NCI-H1694 (cell line): ENCODE measurements around the gene KIR3DL2.
"Not testable (repeated sequence)": the region's sequence is repeated elsewhere in the genome, so short reads cannot be mapped to it uniquely, and the experiment has no call there.

Experiments used
- DNase-seq: peaks from one replicate; lab custom pipeline; 2025; lab: John Stamatoyannopoulos, UW

Gene KIR3DL2

GRCh38 chr19:54871696-54872095 lies 21.5 kb downstream of the KIR3DL2 start:
- DNase-seq: no peak

- no peak for DNase-seq
Measured at GRCh38 chr19:54873990-54874389, 23.7 kb downstream of the KIR3DL2 start, which contains the start of gene FCAR. Gene FCAR (plus strand): TSS chr19:54874235. CDS start chr19:54874290, 55 bp downstream.

- DNase-seq: no peak
Measured at GRCh38 chr19:54875506-54875905, 25.3 kb downstream of the KIR3DL2 start.

GRCh38 chr19:54877471-54877870 lies 27.2 kb downstream of the KIR3DL2 start:
- DNase-seq: no peak

- no peak for DNase-seq
Measured at GRCh38 chr19:54881884-54882283, 31.6 kb downstream of the KIR3DL2 start.

- no peak for DNase-seq
Measured at GRCh38 chr19:54882758-54883157, 32.5 kb downstream of the KIR3DL2 start.

GRCh38 chr19:54883228-54883627 lies 33.0 kb downstream of the KIR3DL2 start:
- DNase-seq: no peak

- no peak for DNase-seq
Measured at GRCh38 chr19:54888239-54888638, 38.0 kb downstream of the KIR3DL2 start.

- no peak for DNase-seq
Measured at GRCh38 chr19:54889566-54889965, 39.3 kb downstream of the KIR3DL2 start.

GRCh38 chr19:54893406-54893805 lies 43.2 kb downstream of the KIR3DL2 start:
- no peak for DNase-seq

GRCh38 chr19:54894106-54894505 lies 43.9 kb downstream of the KIR3DL2 start:
- DNase-seq: not testable (repeated sequence)

- DNase-seq: no peak
Measured at GRCh38 chr19:54896036-54896435, 45.8 kb downstream of the KIR3DL2 start.

GRCh38 chr19:54898685-54899084 lies 48.4 kb downstream of the KIR3DL2 start:
- DNase-seq: not testable (repeated sequence)

- DNase-seq: not testable (repeated sequence)
Measured at GRCh38 chr19:54899646-54900045, 49.4 kb downstream of the KIR3DL2 start.

- DNase-seq: not testable (repeated sequence)
Measured at GRCh38 chr19:54901153-54901552, 50.9 kb downstream of the KIR3DL2 start.

- no peak for DNase-seq
Measured at GRCh38 chr19:54902061-54902460, 51.8 kb downstream of the KIR3DL2 start.

- no peak for DNase-seq
Measured at GRCh38 chr19:54903303-54903702, 53.1 kb downstream of the KIR3DL2 start.

- not testable (repeated sequence) for DNase-seq
Measured at GRCh38 chr19:54904261-54904660, 54.0 kb downstream of the KIR3DL2 start.

- no peak for DNase-seq
Measured at GRCh38 chr19:54905421-54905802, 55.2 kb downstream of the KIR3DL2 start.

GRCh38 chr19:54905803-54906511 lies 55.7 kb downstream of the KIR3DL2 start, which contains the start of gene NCR1:
Gene NCR1 (plus strand): TSS chr19:54906148. CDS start chr19:54906188, 40 bp downstream.
- DNase-seq: no peak

GRCh38 chr19:54906819-54907218 lies 56.6 kb downstream of the KIR3DL2 start:
- no peak for DNase-seq

- not testable (repeated sequence) for DNase-seq
Measured at GRCh38 chr19:54907899-54908298, 57.7 kb downstream of the KIR3DL2 start.
